ENCODE measurements around the gene PRPSAP1. TPM values are rescaled to one million over a fixed set of nuclear protein-coding genes. Genes with fewer than 3 reads are reported as not detected.

Gene PRPSAP1
- total RNA-seq, 1 donor from 2014 or later, result 41.2 TPM

- no peak overlapping the region for H3K27ac Mint-ChIP-seq
- no peaks in the 10 kb centered on the region for H3K27me3 Mint-ChIP-seq (ENCODE audit: insufficient read depth)
- H3K36me3 Mint-ChIP-seq (ENCODE audit: low read depth), result peaks cover 24% of the 10 kb centered on the region
- intact Hi-C loops (cut with micrococcal nuclease), result no loop called here
- DNase-seq (ENCODE audit: low spot score), result no peak
- H3K4me3 Mint-ChIP-seq, result no peak overlapping the region
- no peaks in the 10 kb centered on the region for H3K9me3 Mint-ChIP-seq
- H3K4me1 Mint-ChIP-seq (ENCODE audit: low read depth), result no peaks in the 10 kb centered on the region
Observed at GRCh38 chr17:76345377-76345974, 8.2 kb downstream of the PRPSAP1 start.

- no peaks in the 10 kb centered on the region for H3K27me3 Mint-ChIP-seq (ENCODE audit: insufficient read depth)
- no peaks in the 10 kb centered on the region for H3K9me3 Mint-ChIP-seq
- DNase-seq (ENCODE audit: low spot score), result no peak
- no peak overlapping the region for H3K4me3 Mint-ChIP-seq
- H3K27ac Mint-ChIP-seq, result no peak overlapping the region
- H3K36me3 Mint-ChIP-seq (ENCODE audit: low read depth), result peaks cover 27% of the 10 kb centered on the region
- H3K4me1 Mint-ChIP-seq (ENCODE audit: low read depth), result no peaks in the 10 kb centered on the region
- intact Hi-C loops (cut with micrococcal nuclease), result no loop called here
Observed at GRCh38 chr17:76343106-76343505, 10.6 kb downstream of the PRPSAP1 start.

- Mint-ChIP-seq H3K27me3 (ENCODE audit: insufficient read depth) (no peaks in the 10 kb centered on the region), H3K36me3 (ENCODE audit: low read depth) (peaks cover 16% of the 10 kb centered on the region), H3K4me1 (ENCODE audit: low read depth) (peaks cover 5% of the 10 kb centered on the region), H3K9me3 (no peaks in the 10 kb centered on the region), H3K27ac (no peak overlapping the region), H3K4me3 (no peak overlapping the region)
- no peak for DNase-seq (ENCODE audit: low spot score)
- intact Hi-C loops (cut with micrococcal nuclease), result no loop called here
Observed at GRCh38 chr17:76341301-76341700, 12.4 kb downstream of the PRPSAP1 start.

DNA sequence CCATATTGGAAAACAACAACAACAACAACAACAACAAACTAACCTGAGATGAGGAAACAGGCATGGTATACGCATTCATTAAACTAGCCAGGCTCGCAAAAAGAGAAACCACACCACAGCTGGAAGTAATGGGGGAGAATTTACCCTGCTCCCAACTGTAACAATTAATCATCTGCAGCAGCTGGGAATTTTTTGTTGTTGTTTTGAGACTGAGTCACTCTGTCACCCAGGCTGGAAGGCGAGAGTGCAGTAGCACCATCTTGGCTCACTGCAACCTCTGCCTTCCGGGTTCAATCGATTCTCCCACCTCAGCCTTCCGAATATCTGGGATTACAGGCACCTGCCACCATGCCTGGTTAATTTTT, 16.3 kb downstream of the PRPSAP1 start:
- Mint-ChIP-seq H3K9me3 (no peaks in the 10 kb centered on the region), H3K27ac (no peak overlapping the region), H3K27me3 (ENCODE audit: insufficient read depth) (no peaks in the 10 kb centered on the region), H3K36me3 (ENCODE audit: low read depth) (peaks cover 14% of the 10 kb centered on the region), H3K4me1 (ENCODE audit: low read depth) (peaks cover 5% of the 10 kb centered on the region), H3K4me3 (no peak overlapping the region)
- DNase-seq (ENCODE audit: low spot score), result no peak
- intact Hi-C loops (cut with micrococcal nuclease), result no loop called here

- H3K9me3 Mint-ChIP-seq, result no peaks in the 10 kb centered on the region
- no peak overlapping the region for H3K27ac Mint-ChIP-seq
- H3K4me3 Mint-ChIP-seq, result no peak overlapping the region
- intact Hi-C loops (cut with micrococcal nuclease), result no loop called here
- DNase-seq (ENCODE audit: low spot score), result no peak
- no peaks in the 10 kb centered on the region for H3K27me3 Mint-ChIP-seq (ENCODE audit: insufficient read depth)
- peaks cover 5% of the 10 kb centered on the region for H3K4me1 Mint-ChIP-seq (ENCODE audit: low read depth)
- peaks cover 10% of the 10 kb centered on the region for H3K36me3 Mint-ChIP-seq (ENCODE audit: low read depth)
Observed at GRCh38 chr17:76336756-76337412, 16.8 kb downstream of the PRPSAP1 start.

GRCh38 chr17:76335716-76336381, 17.9 kb downstream of the PRPSAP1 start:
- H3K4me3 Mint-ChIP-seq, result no peak overlapping the region
- no peaks in the 10 kb centered on the region for H3K27me3 Mint-ChIP-seq (ENCODE audit: insufficient read depth)
- H3K36me3 Mint-ChIP-seq (ENCODE audit: low read depth), result peaks cover 11% of the 10 kb centered on the region
- no peak for DNase-seq (ENCODE audit: low spot score)
- no peaks in the 10 kb centered on the region for H3K9me3 Mint-ChIP-seq
- H3K27ac Mint-ChIP-seq, result no peak overlapping the region
- peaks cover 5% of the 10 kb centered on the region for H3K4me1 Mint-ChIP-seq (ENCODE audit: low read depth)
- intact Hi-C loops (cut with micrococcal nuclease), result no loop called here

- intact Hi-C loops (cut with micrococcal nuclease), result no loop called here
- no peak overlapping the region for H3K27ac Mint-ChIP-seq
- peaks cover 9% of the 10 kb centered on the region for H3K36me3 Mint-ChIP-seq (ENCODE audit: low read depth)
- no peaks in the 10 kb centered on the region for H3K9me3 Mint-ChIP-seq
- H3K27me3 Mint-ChIP-seq (ENCODE audit: insufficient read depth), result no peaks in the 10 kb centered on the region
- DNase-seq (ENCODE audit: low spot score), result no peak
- no peak overlapping the region for H3K4me3 Mint-ChIP-seq
- H3K4me1 Mint-ChIP-seq (ENCODE audit: low read depth), result peaks cover 5% of the 10 kb centered on the region
Observed at GRCh38 chr17:76333673-76334505, 19.8 kb downstream of the PRPSAP1 start.

GRCh38 chr17:76331083-76331482, 22.6 kb downstream of the PRPSAP1 start:
- intact Hi-C loops (cut with micrococcal nuclease), result no loop called here
- no peak for DNase-seq (ENCODE audit: low spot score)
- Mint-ChIP-seq H3K4me3 (no peak overlapping the region), H3K27ac (no peak overlapping the region), H3K9me3 (no peaks in the 10 kb centered on the region), H3K36me3 (ENCODE audit: low read depth) (peaks cover 21% of the 10 kb centered on the region), H3K27me3 (ENCODE audit: insufficient read depth) (no peaks in the 10 kb centered on the region), H3K4me1 (ENCODE audit: low read depth) (no peaks in the 10 kb centered on the region)

GRCh38 chr17:76329664-76330063, 24.1 kb downstream of the PRPSAP1 start:
- Mint-ChIP-seq H3K9me3 (no peaks in the 10 kb centered on the region), H3K4me3 (no peak overlapping the region), H3K27ac (no peak overlapping the region), H3K36me3 (ENCODE audit: low read depth) (peaks cover 23% of the 10 kb centered on the region), H3K27me3 (ENCODE audit: insufficient read depth) (no peaks in the 10 kb centered on the region), H3K4me1 (ENCODE audit: low read depth) (no peaks in the 10 kb centered on the region)
- DNase-seq (ENCODE audit: low spot score), result no peak
- intact Hi-C loops (cut with micrococcal nuclease), result no loop called here

GRCh38 chr17:76327696-76328095, 26.0 kb downstream of the PRPSAP1 start:
- Mint-ChIP-seq H3K27ac (no peak overlapping the region), H3K4me1 (ENCODE audit: low read depth) (no peaks in the 10 kb centered on the region), H3K27me3 (ENCODE audit: insufficient read depth) (no peaks in the 10 kb centered on the region), H3K4me3 (no peak overlapping the region), H3K9me3 (no peaks in the 10 kb centered on the region), H3K36me3 (ENCODE audit: low read depth) (peaks cover 25% of the 10 kb centered on the region)
- DNase-seq (ENCODE audit: low spot score), result no peak
- intact Hi-C loops (cut with micrococcal nuclease), result no loop called here

- Mint-ChIP-seq H3K36me3 (ENCODE audit: low read depth) (peaks cover 21% of the 10 kb centered on the region), H3K27me3 (ENCODE audit: insufficient read depth) (no peaks in the 10 kb centered on the region), H3K9me3 (no peaks in the 10 kb centered on the region), H3K4me3 (no peak overlapping the region), H3K27ac (no peak overlapping the region), H3K4me1 (ENCODE audit: low read depth) (no peaks in the 10 kb centered on the region)
- DNase-seq (ENCODE audit: low spot score), result no peak
- intact Hi-C loops (cut with micrococcal nuclease), result no loop called here
Observed at GRCh38 chr17:76326306-76326705, 27.4 kb downstream of the PRPSAP1 start.

DNA sequence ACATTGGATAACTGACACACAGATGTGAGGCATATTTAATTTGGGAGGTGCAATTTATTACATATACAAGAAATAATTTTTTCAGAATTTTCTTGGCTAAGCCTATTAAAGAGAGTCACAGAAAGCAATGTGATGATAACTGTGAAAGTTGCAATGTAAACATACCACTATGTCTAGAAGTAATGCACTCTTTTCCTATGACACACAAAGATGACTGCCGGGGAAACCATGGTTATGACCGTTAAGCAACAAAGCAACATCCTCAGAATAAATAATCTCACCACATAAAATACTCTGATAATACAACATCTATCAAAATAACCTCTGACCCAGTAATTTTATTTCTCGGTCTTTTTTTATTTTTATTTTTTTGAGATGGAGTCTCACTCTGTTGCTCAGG, 35.1 kb downstream of the PRPSAP1 start:
- Mint-ChIP-seq H3K4me3 (no peak overlapping the region), H3K27ac (no peak overlapping the region), H3K9me3 (no peaks in the 10 kb centered on the region), H3K4me1 (ENCODE audit: low read depth) (peaks cover 10% of the 10 kb centered on the region), H3K36me3 (ENCODE audit: low read depth) (peaks cover 8% of the 10 kb centered on the region), H3K27me3 (ENCODE audit: insufficient read depth) (no peaks in the 10 kb centered on the region)
- intact Hi-C loops (cut with micrococcal nuclease), result no loop called here
- DNase-seq (ENCODE audit: low spot score), result no peak

- DNase-seq (ENCODE audit: low spot score), result no peak
- no peak overlapping the region for H3K4me3 Mint-ChIP-seq
- H3K36me3 Mint-ChIP-seq (ENCODE audit: low read depth), result peaks cover 10% of the 10 kb centered on the region
- no peak overlapping the region for H3K27ac Mint-ChIP-seq
- intact Hi-C loops (cut with micrococcal nuclease), result no loop called here
- peaks cover 10% of the 10 kb centered on the region for H3K4me1 Mint-ChIP-seq (ENCODE audit: low read depth)
- H3K9me3 Mint-ChIP-seq, result no peaks in the 10 kb centered on the region
- no peaks in the 10 kb centered on the region for H3K27me3 Mint-ChIP-seq (ENCODE audit: insufficient read depth)
Observed at GRCh38 chr17:76317535-76317934, 36.2 kb downstream of the PRPSAP1 start.

All from activated T-helper 1 cell treated with anti-CD3 and anti-CD28 coated beads, Interleukin-12 subunit alpha, Interleukin-12 subunit beta, Interleukin-2, Interleukin-4 antibody, amounts not matched to agents 30 ng/mL and 10 ng/mL and 1 ng/mL, durations not matched to agents 14 hours and 24 hours and 36 hours (primary cell).